ENCODE results near the gene HERC2.
"Not testable (repeated sequence)": the region's sequence is repeated elsewhere in the genome, so short reads cannot be mapped to it uniquely, and the experiment has no call there.

The HERC2 gene

GRCh38 chr15:28322129-28322588 lies at the start of gene HERC2:
Gene HERC2, minus strand, starts transcription at chr15:28322179. Its CDS starts 746 bp downstream, at chr15:28321433.
- not testable (repeated sequence) for DNase-seq

- DNase-seq: not testable (repeated sequence)
These were observed 43.5 kb upstream of the HERC2 start for GRCh38 chr15:28365502-28365901.

- DNase-seq: not testable (repeated sequence)
These were observed 36.0 kb upstream of the HERC2 start, which contains the start of gene GOLGA6L24 for GRCh38 chr15:28357984-28358383. Gene GOLGA6L24, minus strand, starts transcription at chr15:28358084. Its CDS starts 61 bp downstream, at chr15:28358023.

- DNase-seq: not testable (repeated sequence)
These were observed 461 bp downstream of the HERC2 start for GRCh38 chr15:28321358-28322078.

- DNase-seq: not testable (repeated sequence)
These were observed 2.3 kb downstream of the HERC2 start for GRCh38 chr15:28319725-28320124.

- not testable (repeated sequence) for DNase-seq
These were observed 3.2 kb downstream of the HERC2 start for GRCh38 chr15:28318828-28319227.

- DNase-seq: not testable (repeated sequence)
These were observed 3.9 kb downstream of the HERC2 start for GRCh38 chr15:28318122-28318521.

- not testable (repeated sequence) for DNase-seq
These were observed 5.0 kb downstream of the HERC2 start for GRCh38 chr15:28316958-28317357.

- not testable (repeated sequence) for DNase-seq
These were observed 11.5 kb downstream of the HERC2 start for GRCh38 chr15:28310454-28310853.

- not testable (repeated sequence) for DNase-seq
These were observed 13.3 kb downstream of the HERC2 start for GRCh38 chr15:28308718-28309117.

GRCh38 chr15:28305700-28306099 lies 16.3 kb downstream of the HERC2 start:
- not testable (repeated sequence) for DNase-seq

GRCh38 chr15:28297434-28297833 lies 24.5 kb downstream of the HERC2 start:
- not testable (repeated sequence) for DNase-seq

- DNase-seq: not testable (repeated sequence)
These were observed 25.2 kb downstream of the HERC2 start for GRCh38 chr15:28296814-28297213.

- DNase-seq: not testable (repeated sequence)
These were observed 26.9 kb downstream of the HERC2 start for GRCh38 chr15:28295009-28295563.

GRCh38 chr15:28294560-28294959 lies 27.4 kb downstream of the HERC2 start:
- not testable (repeated sequence) for DNase-seq

- no peak for DNase-seq
These were observed 32.1 kb downstream of the HERC2 start for GRCh38 chr15:28289694-28290463.

GRCh38 chr15:28288830-28289693 lies 32.9 kb downstream of the HERC2 start:
- not testable (repeated sequence) for DNase-seq

GRCh38 chr15:28286659-28287058 lies 35.3 kb downstream of the HERC2 start:
- not testable (repeated sequence) for DNase-seq

GRCh38 chr15:28286031-28286430 lies 35.9 kb downstream of the HERC2 start:
- no peak for DNase-seq

GRCh38 chr15:28281876-28282275 lies 40.1 kb downstream of the HERC2 start:
- no peak for DNase-seq

- no peak for DNase-seq
These were observed 47.3 kb downstream of the HERC2 start for GRCh38 chr15:28274635-28275034.

GRCh38 chr15:28273873-28274610 lies 47.9 kb downstream of the HERC2 start:
- no peak for DNase-seq
